Keratinocyte (primary cell): ENCODE data around the gene VRK2. TPM values are rescaled to one million over a fixed set of nuclear protein-coding genes. Genes with fewer than 3 reads are reported as not detected.
A peak's percentile ranks its signal among the peaks of the same experiment; 100 is the strongest.

ENCODE experiments used
- DNase-seq: peaks from one replicate; pipeline ENCODE4 v3.0.0-alpha.2; 2011; ENCODE audit warnings: low read depth, missing footprints, low spot score
- FAIRE-seq: peaks from 2 replicates; lab custom pipeline; 2011; peaks lifted over from hg19 to GRCh38; lab: Jason Lieb, UNC
- H2AFZ ChIP-seq: 2 replicates; pipeline ENCODE4 v1.6.0; 2012; ENCODE audit warnings: low read length, control low read depth, inconsistent platforms; ENCODE audit not compliant: control insufficient read depth
- H3K27ac ChIP-seq: 2 replicates; pipeline ENCODE4 v1.5.1; 2011; ENCODE audit warnings: low read length; ENCODE audit not compliant: control insufficient read depth, insufficient read depth
- H3K27me3 ChIP-seq: 3 replicates; pipeline ENCODE4 v1.6.0; 2011; ENCODE audit warnings: low read length; ENCODE audit not compliant: control insufficient read depth, insufficient read depth; ENCODE audit errors: extremely low read depth
- H3K36me3 ChIP-seq, 2 experiments: 2 replicates in 1 of 2; 3 replicates in 1 of 2; pipeline ENCODE4 v1.5.1; 2011; ENCODE audit warnings: low read length in 2 of 2, mild to moderate bottlenecking in 1 of 2; ENCODE audit not compliant: control insufficient read depth in 2 of 2, insufficient read depth in 2 of 2; ENCODE audit errors: extremely low read depth in 1 of 2
- H3K4me1 ChIP-seq: 3 replicates; pipeline ENCODE4 v1.5.1; 2011; ENCODE audit warnings: low read length; ENCODE audit not compliant: control insufficient read depth, insufficient read depth; ENCODE audit errors: extremely low read depth
- H3K4me2 ChIP-seq: 3 replicates; pipeline ENCODE4 v1.6.0; 2011; ENCODE audit warnings: low read depth, low read length; ENCODE audit not compliant: control insufficient read depth, insufficient read depth; ENCODE audit errors: extremely low read depth
- H3K4me3 ChIP-seq, 3 experiments: fragments of 200-600 bp in 1 of 3; sonication (generic) in 1 of 3; 2 replicates in 2 of 3; 3 replicates in 1 of 3; pipeline ENCODE4 v1.5.1; 2011 to 2016; ENCODE audit warnings: low read length in 3 of 3, mild to moderate bottlenecking in 3 of 3, control low read depth in 2 of 3, inconsistent platforms in 1 of 3, low read depth in 1 of 3, mixed read lengths in 1 of 3, mixed run types in 1 of 3, moderate library complexity in 1 of 3; ENCODE audit not compliant: control insufficient read depth in 2 of 3, insufficient read depth in 2 of 3; ENCODE audit errors: extremely low read depth in 1 of 3
- H3K79me2 ChIP-seq: 2 replicates; pipeline ENCODE4 v1.6.0; 2012; ENCODE audit warnings: low read length; ENCODE audit not compliant: control insufficient read depth, insufficient read depth
- H3K9ac ChIP-seq: 3 replicates; pipeline ENCODE4 v1.6.0; 2011; ENCODE audit warnings: low read length; ENCODE audit not compliant: control insufficient read depth, insufficient read depth; ENCODE audit errors: extremely low read depth
- H3K9me1 ChIP-seq: 3 replicates; pipeline ENCODE4 v1.6.0; 2011; ENCODE audit warnings: low read length; ENCODE audit not compliant: control insufficient read depth, insufficient read depth; ENCODE audit errors: extremely low read depth
- H3K9me3 ChIP-seq: 2 replicates; pipeline ENCODE4 v1.5.1; 2012; ENCODE audit warnings: low read depth, low read length; ENCODE audit not compliant: control insufficient read depth
- H4K20me1 ChIP-seq: 3 replicates; pipeline ENCODE4 v1.6.0; 2011; ENCODE audit warnings: low read length; ENCODE audit not compliant: control insufficient read depth, insufficient read depth; ENCODE audit errors: extremely low read depth
- CTCF ChIP-seq, 3 experiments: IDR thresholded peaks in 1 of 3; conservative IDR thresholded peaks in 1 of 3; optimal IDR thresholded peaks in 1 of 3; 2 replicates in 2 of 3; 3 replicates in 1 of 3; pipeline versions ENCODE3 to v1.5.1; 2011; ENCODE audit warnings: low read length in 3 of 3, mild to moderate bottlenecking in 3 of 3, moderate library complexity in 2 of 3, control low read depth in 1 of 3, inconsistent platforms in 1 of 3; ENCODE audit not compliant: insufficient read depth in 2 of 3; ENCODE audit errors: extremely low read depth in 1 of 3
- EZH2 ChIP-seq: IDR thresholded peaks from one replicate; pipeline ENCODE4 v1.6.1; 2012; ENCODE audit warnings: inconsistent platforms, mild to moderate bottlenecking, low read length, moderate library complexity
- dilution Hi-C: fragments of 300-500 bp; cut with MboI; formaldehyde crosslinking; loops from one replicate; pipeline ENCODE4 v1.7.0; 2020; ENCODE audit warnings: low sequenced_read_pairs; ENCODE audit not compliant: extremely low pct_ligation_motif_present
- polyA plus RNA-seq, 5 experiments: library from polyadenylated mRNA; depleted of rRNA in 3 of 5; stranded (reverse) in 3 of 5; stranded (forward) in 1 of 5; unstranded in 1 of 5; fragments of >200 nt; gene quantifications; 1 replicate in 1 of 5; 2 replicates in 3 of 5; 3 replicates in 1 of 5; pipeline versions ENCODE4 v1.2.1 to v1.2.3, GENCODE V29; 2011 to 2012; ENCODE audit warnings: missing spikeins in 2 of 5, low read depth in 1 of 5, low replicate concordance in 1 of 5

Gene VRK2
- polyA plus RNA-seq, 1 donor (not counting 4 experiments of a cell fraction or from before 2014, with no cell fraction given): 27.6 TPM

- Histone ChIP-seq H2AFZ (peak overlapping the region; percentile 99), H3K27me3 (no peaks in the 10 kb centered on the region), H3K36me3 (no peaks in the 10 kb centered on the region), H3K9me3 (no peaks in the 10 kb centered on the region), H3K4me1 (peaks cover 33% of the 10 kb centered on the region), H3K9me1 (no peaks in the 10 kb centered on the region), H3K4me3 (peak overlapping the region; percentile 73 to 87 (median 85)), H3K9ac (peak overlapping the region; percentile 90), H3K79me2 (peaks cover 24% of the 10 kb centered on the region), H4K20me1 (no peaks in the 10 kb centered on the region), H3K27ac (peak overlapping the region; percentile 97), H3K4me2 (peak overlapping the region; percentile 86)
- TF ChIP-seq CTCF (optimal IDR thresholded peaks at IDR 0.05 in 1 of 3, IDR thresholded peaks at IDR 0.05 in 1 of 3, conservative IDR thresholded peaks at IDR 0.05 in 1 of 3; ENCODE audit: extremely low read depth in 1 of 3, insufficient read depth in 2 of 3, low read length in 3 of 3): no peak
- TF ChIP-seq EZH2: no peak
- dilution Hi-C loops: no loop called here
- no peak for FAIRE-seq
- no peak for DNase-seq
Observed at GRCh38 chr2:58045580-58046334, 849 bp upstream of the VRK2 start.

DNA sequence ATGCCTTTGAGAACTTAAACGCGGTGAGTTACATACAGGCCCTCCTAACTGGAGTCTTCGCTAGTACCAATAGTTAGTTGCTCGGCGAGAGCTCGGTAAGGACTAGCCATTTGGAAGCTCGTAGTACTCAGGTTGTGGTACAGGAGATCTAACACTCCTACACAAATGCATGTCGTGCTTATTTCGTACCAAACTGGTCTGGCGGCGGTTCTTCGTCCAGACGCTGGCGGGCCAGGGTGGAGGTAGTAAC is 346 bp upstream of the VRK2 start:
- Histone ChIP-seq H3K79me2 (peaks cover 24% of the 10 kb centered on the region), H3K27ac (peak overlapping the region; percentile 97), H3K4me3 (peak overlapping the region; percentile 73 to 87 (median 85)), H3K9me3 (no peaks in the 10 kb centered on the region), H2AFZ (peak overlapping the region; percentile 99), H4K20me1 (no peaks in the 10 kb centered on the region), H3K9ac (peak overlapping the region; percentile 90), H3K36me3 (no peaks in the 10 kb centered on the region), H3K4me1 (peaks cover 30% of the 10 kb centered on the region), H3K4me2 (peak overlapping the region; percentile 86), H3K9me1 (no peaks in the 10 kb centered on the region), H3K27me3 (no peaks in the 10 kb centered on the region)
- DNase-seq (no peak), FAIRE-seq (no peak)
- dilution Hi-C loops: no loop called here
- TF ChIP-seq CTCF (optimal IDR thresholded peaks at IDR 0.05 in 1 of 3, IDR thresholded peaks at IDR 0.05 in 1 of 3, conservative IDR thresholded peaks at IDR 0.05 in 1 of 3; ENCODE audit: extremely low read depth in 1 of 3, insufficient read depth in 2 of 3, low read length in 3 of 3): no peak
- TF ChIP-seq EZH2: no peak
